ENCODE results near the gene SPACA7.

Gene SPACA7

GRCh38 chr13:112444416-112445399 lies 68.6 kb downstream of the SPACA7 start:
- TF ChIP-seq REST (IDR thresholded peaks at IDR 0.05; ENCODE audit: insufficient read depth in 1 of 2, low read depth in 2 of 2, low read length in 2 of 2) (no peak), FOXP2 (optimal IDR thresholded peaks at IDR 0.05; ENCODE audit: borderline replicate concordance, extremely low read depth, extremely low read length, insufficient read depth) (no peak), TAF1 (IDR thresholded peaks at IDR 0.05; ENCODE audit: borderline replicate concordance, insufficient read depth, low read length) (no peak), SIN3A (IDR thresholded peaks at IDR 0.05; ENCODE audit: borderline replicate concordance, insufficient read depth, low read length) (no peak), POLR2AphosphoS5 (IDR thresholded peaks at IDR 0.05; ENCODE audit: low read depth, low read length) (no peak)

- TF ChIP-seq TAF1 (IDR thresholded peaks at IDR 0.05; ENCODE audit: borderline replicate concordance, insufficient read depth, low read length): no peak
- no peak for TF ChIP-seq POLR2AphosphoS5 (IDR thresholded peaks at IDR 0.05; ENCODE audit: low read depth, low read length)
- no peak for TF ChIP-seq SIN3A (IDR thresholded peaks at IDR 0.05; ENCODE audit: borderline replicate concordance, insufficient read depth, low read length)
- no peak for TF ChIP-seq FOXP2 (optimal IDR thresholded peaks at IDR 0.05; ENCODE audit: borderline replicate concordance, extremely low read depth, extremely low read length, insufficient read depth)
- no peak for TF ChIP-seq REST (IDR thresholded peaks at IDR 0.05; ENCODE audit: insufficient read depth in 1 of 2, low read depth in 2 of 2, low read length in 2 of 2)
Measured at GRCh38 chr13:112445411-112446271, 69.5 kb downstream of the SPACA7 start.

- TF ChIP-seq FOXP2 (optimal IDR thresholded peaks at IDR 0.05; ENCODE audit: borderline replicate concordance, extremely low read depth, extremely low read length, insufficient read depth): no peak
- no peak for TF ChIP-seq REST (IDR thresholded peaks at IDR 0.05; ENCODE audit: insufficient read depth in 1 of 2, low read depth in 2 of 2, low read length in 2 of 2)
- TF ChIP-seq TAF1 (IDR thresholded peaks at IDR 0.05; ENCODE audit: borderline replicate concordance, insufficient read depth, low read length): no peak
- no peak for TF ChIP-seq POLR2AphosphoS5 (IDR thresholded peaks at IDR 0.05; ENCODE audit: low read depth, low read length)
- TF ChIP-seq SIN3A (IDR thresholded peaks at IDR 0.05; ENCODE audit: borderline replicate concordance, insufficient read depth, low read length): no peak
Measured at GRCh38 chr13:112446347-112446861, 70.2 kb downstream of the SPACA7 start.

GRCh38 chr13:112446867-112447266 lies 70.7 kb downstream of the SPACA7 start:
- TF ChIP-seq REST (IDR thresholded peaks at IDR 0.05; ENCODE audit: insufficient read depth in 1 of 2, low read depth in 2 of 2, low read length in 2 of 2) (no peak), TAF1 (IDR thresholded peaks at IDR 0.05; ENCODE audit: borderline replicate concordance, insufficient read depth, low read length) (no peak), FOXP2 (optimal IDR thresholded peaks at IDR 0.05; ENCODE audit: borderline replicate concordance, extremely low read depth, extremely low read length, insufficient read depth) (no peak)

Data from PFSK-1 (cell line).